22Rv1 (cell line): ENCODE results near the gene NUAK1.
"Not testable (repeated sequence)": the region's sequence is repeated elsewhere in the genome, so short reads cannot be mapped to it uniquely, and the experiment has no call there.

Source experiments
- H3K27ac ChIP-seq: fragments of 450-650 bp; 2 replicates; pipeline ENCODE4 v1.5.1; 2017
- CTCF ChIP-seq: fragments of 450-650 bp; IDR thresholded peaks from 2 replicates; pipeline ENCODE4 v1.5.1; 2017; ENCODE audit warnings: mild to moderate bottlenecking
- ZFX ChIP-seq: fragments of 450-650 bp; IDR thresholded peaks from 2 replicates; pipeline ENCODE4 v1.6.1; 2017; ENCODE audit warnings: antibody characterized with exemption, borderline replicate concordance

Gene NUAK1

GRCh38 chr12:106147956-106148355 is 9.2 kb upstream of the NUAK1 start:
- TF ChIP-seq CTCF (no peak), ZFX (no peak)

GRCh38 chr12:106146987-106147386 is 8.2 kb upstream of the NUAK1 start:
- TF ChIP-seq ZFX (no peak), CTCF (no peak)

More at GRCh38 chr12:106147956-106148355, 9.2 kb upstream of the NUAK1 start:
- no peak overlapping the region for H3K27ac ChIP-seq

GRCh38 chr12:106145539-106146447 is 7.0 kb upstream of the NUAK1 start:
- H3K27ac ChIP-seq: no peak overlapping the region
- TF ChIP-seq CTCF: no peak
- no peak for TF ChIP-seq ZFX

More at GRCh38 chr12:106146987-106147386, 8.2 kb upstream of the NUAK1 start:
- no peak overlapping the region for H3K27ac ChIP-seq

GRCh38 chr12:106144847-106145246 is 6.1 kb upstream of the NUAK1 start:
- no peak overlapping the region for H3K27ac ChIP-seq
- TF ChIP-seq ZFX (no peak), CTCF (no peak)

- TF ChIP-seq CTCF (no peak), ZFX (no peak)
- no peak overlapping the region for H3K27ac ChIP-seq
Observed at GRCh38 chr12:106142591-106143261, 4.0 kb upstream of the NUAK1 start.

- not testable (repeated sequence) for H3K27ac ChIP-seq
Observed at GRCh38 chr12:106141920-106142319, 3.2 kb upstream of the NUAK1 start.

GRCh38 chr12:106141452-106141851 is 2.7 kb upstream of the NUAK1 start:
- TF ChIP-seq ZFX (no peak), CTCF (no peak)
- no peak overlapping the region for H3K27ac ChIP-seq
